ENCODE measurements around the gene THOC7. TPM values are rescaled to one million over a fixed set of nuclear protein-coding genes. Genes with fewer than 3 reads are reported as not detected.

Gene THOC7
- polyA plus RNA-seq, 4 donors = 66.4 to 90.0 (median 76.5) TPM

GRCh38 chr3:63880653-63881052 is 17.0 kb upstream of the THOC7 start:
- DNase-seq (ENCODE audit: low read depth in 4 of 4, low spot score in 2 of 4) = no peak

- no peak for DNase-seq (ENCODE audit: low read depth in 4 of 4, low spot score in 2 of 4)
Measured at GRCh38 chr3:63878394-63879060, 14.9 kb upstream of the THOC7 start.

GRCh38 chr3:63877737-63878393 is 14.3 kb upstream of the THOC7 start:
- no peak for DNase-seq (ENCODE audit: low read depth in 4 of 4, low spot score in 2 of 4)

DNA sequence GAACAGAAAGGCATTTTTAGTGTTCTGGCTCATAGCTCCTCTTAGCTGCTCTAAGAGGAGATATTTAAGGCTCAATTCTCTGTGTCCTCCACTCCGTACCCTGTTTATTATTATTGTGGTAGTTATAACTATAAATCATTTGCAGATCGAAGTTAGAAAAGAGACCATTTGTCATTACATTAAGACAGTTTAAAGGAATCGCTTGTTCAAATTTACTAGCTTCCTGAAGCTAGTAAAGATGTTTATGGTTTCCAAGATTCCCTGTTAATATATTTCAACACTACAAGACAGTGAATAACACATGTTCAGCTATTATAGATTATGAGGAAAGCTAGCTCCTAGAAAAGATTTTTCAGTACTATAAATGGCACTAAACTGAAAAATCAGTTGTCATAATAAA is 12.7 kb upstream of the THOC7 start:
- no peak for DNase-seq (ENCODE audit: low read depth in 4 of 4, low spot score in 2 of 4)

DNA sequence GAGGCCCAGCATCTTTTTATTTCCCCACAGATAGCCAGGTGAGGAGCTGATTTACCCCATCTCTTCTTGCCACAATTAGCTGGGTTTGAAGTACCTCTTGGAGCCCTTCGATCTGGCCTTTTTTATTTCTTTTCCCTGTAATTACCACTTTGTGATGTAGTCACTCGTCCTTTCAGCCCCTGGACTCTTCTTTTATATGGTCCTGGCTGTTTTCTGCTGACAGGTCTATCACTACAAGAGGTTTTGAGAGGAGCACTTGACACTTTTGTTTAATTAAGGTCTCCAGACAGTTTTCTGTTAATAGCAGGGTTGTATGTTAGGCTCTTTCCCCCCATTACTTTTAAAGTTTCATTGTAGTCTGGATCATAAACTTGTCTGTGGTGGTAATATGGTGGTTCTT is 11.9 kb upstream of the THOC7 start:
- DNase-seq (ENCODE audit: low read depth in 4 of 4, low spot score in 2 of 4) = no peak

- no peak for DNase-seq (ENCODE audit: low read depth in 4 of 4, low spot score in 2 of 4)
Measured at GRCh38 chr3:63874769-63875168, 11.2 kb upstream of the THOC7 start.

DNA sequence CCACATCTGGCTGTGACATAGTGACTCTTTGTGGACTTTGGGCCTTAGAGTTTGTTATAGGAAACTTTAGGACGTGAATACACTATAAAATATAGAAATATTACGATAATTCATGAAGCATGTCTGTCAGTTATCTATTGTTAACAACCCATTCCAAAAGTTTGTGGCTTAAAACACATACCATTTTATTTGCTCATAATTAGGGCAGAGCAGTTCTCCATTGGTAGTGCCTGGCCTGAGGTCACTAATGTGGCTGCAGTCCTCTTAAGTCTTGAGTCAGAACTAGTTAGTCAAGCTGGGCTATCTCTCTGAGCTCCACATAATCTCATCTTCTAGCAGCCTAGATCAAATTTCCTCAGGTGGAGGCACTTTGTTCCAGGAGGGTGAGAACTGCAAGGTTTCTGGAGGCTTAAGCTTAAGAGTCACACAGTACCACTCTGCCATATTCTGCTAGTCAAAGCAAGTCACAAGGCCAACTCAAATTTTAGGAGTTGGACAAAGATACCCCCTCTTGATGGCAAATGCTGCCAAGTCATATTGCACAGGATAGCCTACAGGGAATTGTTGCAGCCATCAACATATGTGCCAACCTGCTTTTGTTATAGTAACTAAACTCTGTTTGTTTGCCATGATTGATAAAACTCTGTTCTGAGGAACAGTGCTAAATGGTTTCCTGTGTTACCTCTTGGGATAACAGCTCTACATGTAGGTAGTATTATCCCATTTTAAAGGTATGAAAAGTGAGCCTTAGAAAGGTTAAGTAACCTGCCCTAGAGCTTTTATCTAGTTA is 8.7 kb upstream of the THOC7 start:
- no peak for DNase-seq (ENCODE audit: low read depth in 4 of 4, low spot score in 2 of 4)

GRCh38 chr3:63870615-63871005 is 7.0 kb upstream of the THOC7 start:
- no peak for DNase-seq (ENCODE audit: low read depth in 4 of 4, low spot score in 2 of 4)

GRCh38 chr3:63869940-63870614 is 6.5 kb upstream of the THOC7 start:
- DNase-seq (ENCODE audit: low read depth in 4 of 4, low spot score in 2 of 4) = no peak

DNA sequence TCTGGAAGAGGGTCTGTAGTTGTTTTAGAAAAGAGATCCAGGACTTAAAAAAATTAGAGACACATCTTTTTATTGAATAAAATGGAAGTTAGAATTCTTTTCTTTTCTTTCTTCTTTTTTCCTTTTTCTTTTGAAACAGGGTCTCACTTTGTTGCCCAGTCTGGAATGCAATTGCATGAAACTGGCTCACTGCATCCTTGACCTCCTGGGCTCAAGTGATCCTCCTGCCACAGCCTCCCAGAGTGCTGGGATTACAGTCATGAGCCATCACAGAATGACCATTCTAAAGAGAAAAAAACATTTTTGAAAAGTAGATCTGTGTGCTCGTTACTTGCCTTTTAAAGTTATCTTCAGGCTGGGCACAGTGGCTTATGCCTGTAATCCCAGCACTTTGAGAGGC is 3.6 kb upstream of the THOC7 start:
- DNase-seq (ENCODE audit: low read depth in 4 of 4, low spot score in 2 of 4) = no peak

DNA sequence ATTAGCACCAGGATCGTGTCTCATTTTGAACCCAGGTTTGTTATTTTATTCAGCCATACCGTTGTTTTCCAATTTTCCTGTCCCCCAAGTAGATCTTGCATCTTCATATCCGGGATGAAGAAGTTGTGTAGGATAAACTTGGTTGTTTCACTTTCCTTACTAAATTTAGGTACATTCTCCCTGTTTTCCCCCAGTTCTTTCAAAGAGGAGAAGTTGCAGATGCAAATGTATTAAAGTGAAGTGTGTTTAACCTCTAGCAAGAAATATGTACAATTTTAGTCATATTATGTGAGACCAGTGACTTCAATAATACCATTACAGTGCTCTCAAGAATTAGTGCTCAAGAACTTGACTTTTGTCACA is 1.3 kb upstream of the THOC7 start:
- DNase-seq (ENCODE audit: low read depth in 4 of 4, low spot score in 2 of 4) = no peak

- DNase-seq (ENCODE audit: low read depth in 4 of 4, low spot score in 2 of 4) = peak in 1 of 4 donors; percentile 29
Measured at GRCh38 chr3:63864008-63864964, 681 bp upstream of the THOC7 start.

DNA sequence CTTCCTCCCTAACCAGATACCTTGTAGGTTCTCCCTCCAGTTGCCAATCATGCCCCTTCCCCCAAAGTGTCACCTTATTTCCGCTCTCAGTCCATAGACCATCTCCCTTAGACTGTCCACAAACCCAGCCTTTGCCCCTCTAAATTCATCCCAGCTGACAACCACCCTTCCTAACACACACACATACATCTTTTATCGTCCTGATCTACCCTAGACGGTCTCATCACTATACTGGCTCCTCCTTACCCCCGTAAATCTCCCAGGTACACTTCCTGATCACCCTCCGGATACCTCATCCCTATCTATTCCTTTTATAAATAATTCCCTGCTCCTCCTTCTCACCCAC is 828 bp downstream of the THOC7 start:
- no peak for DNase-seq (ENCODE audit: low read depth in 4 of 4, low spot score in 2 of 4)

- no peak for DNase-seq (ENCODE audit: low read depth in 4 of 4, low spot score in 2 of 4)
Measured at GRCh38 chr3:63861306-63861705, 2.3 kb downstream of the THOC7 start.

- DNase-seq (ENCODE audit: low read depth in 4 of 4, low spot score in 2 of 4) = no peak
Measured at GRCh38 chr3:63860776-63861175, 2.8 kb downstream of the THOC7 start.

DNA sequence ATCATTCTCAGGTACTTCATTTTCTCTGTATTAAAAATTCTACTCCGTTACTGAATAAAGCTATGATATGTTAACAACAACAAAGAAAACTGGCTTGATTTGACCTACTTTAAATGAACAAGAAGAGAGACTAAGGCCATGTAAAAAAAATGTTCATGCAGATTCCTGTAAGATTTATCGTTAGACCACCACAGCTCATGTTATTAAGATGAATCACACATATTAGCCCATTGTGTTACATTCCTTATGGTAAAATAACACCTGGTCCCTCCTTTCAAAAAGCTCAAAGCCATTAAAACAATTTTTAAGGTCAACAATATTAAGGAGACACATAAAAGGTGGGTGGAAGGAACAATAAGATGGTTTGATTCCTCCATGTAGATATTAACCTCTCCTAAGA is 6.3 kb downstream of the THOC7 start:
- DNase-seq (ENCODE audit: low read depth in 4 of 4, low spot score in 2 of 4) = no peak

DNA sequence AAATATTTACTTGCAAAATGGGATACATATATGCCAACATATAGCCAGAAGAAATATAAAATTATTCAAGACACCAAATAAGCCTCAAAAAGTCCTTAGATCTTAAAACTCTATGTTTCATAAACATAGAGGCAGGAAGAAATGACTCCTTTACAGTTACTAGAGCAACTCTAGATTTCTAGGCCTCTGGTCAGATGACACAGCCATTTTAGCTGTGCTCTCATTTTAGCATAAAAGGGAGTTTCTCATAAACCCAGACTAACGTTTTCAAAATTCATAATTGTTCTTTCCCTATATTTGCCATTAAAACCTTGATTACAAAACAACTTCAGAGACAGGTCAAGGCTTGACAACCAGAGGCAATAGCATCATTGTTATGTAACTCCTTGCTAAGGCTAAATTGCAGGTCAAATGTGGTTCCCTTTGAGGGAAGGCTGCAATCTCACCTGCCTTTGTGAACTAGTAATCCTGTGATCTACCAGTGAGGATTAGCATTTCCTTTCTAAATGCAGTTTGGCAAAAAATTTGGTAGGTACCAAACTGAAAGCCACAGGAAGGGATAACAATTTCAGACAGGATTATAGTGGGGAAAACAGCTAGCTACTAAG is 8.2 kb downstream of the THOC7 start:
- DNase-seq (ENCODE audit: low read depth in 4 of 4, low spot score in 2 of 4) = no peak

DNA sequence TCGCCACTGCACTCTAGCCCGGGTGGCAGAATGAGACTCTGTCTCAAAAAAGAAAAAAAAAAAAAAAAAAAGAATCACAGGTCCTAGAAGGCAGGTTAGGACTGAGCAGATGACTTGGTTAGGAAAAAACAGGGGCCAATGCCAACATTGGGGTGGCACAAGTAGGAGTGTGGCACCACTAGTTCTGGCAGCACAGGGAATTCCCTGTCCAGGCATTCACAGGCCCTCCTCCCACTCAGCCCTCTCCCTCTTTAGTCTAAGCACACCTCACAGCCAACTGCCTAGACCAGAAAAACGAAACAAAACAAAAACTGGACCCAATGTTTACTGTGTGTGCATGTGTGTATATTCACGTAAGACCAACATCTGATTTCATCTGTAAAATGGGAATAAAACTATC is 10.5 kb downstream of the THOC7 start:
- DNase-seq (ENCODE audit: low read depth in 4 of 4, low spot score in 2 of 4) = no peak

- DNase-seq (ENCODE audit: low read depth in 4 of 4, low spot score in 2 of 4) = no peak
Measured at GRCh38 chr3:63851287-63851686, 12.3 kb downstream of the THOC7 start.

DNA sequence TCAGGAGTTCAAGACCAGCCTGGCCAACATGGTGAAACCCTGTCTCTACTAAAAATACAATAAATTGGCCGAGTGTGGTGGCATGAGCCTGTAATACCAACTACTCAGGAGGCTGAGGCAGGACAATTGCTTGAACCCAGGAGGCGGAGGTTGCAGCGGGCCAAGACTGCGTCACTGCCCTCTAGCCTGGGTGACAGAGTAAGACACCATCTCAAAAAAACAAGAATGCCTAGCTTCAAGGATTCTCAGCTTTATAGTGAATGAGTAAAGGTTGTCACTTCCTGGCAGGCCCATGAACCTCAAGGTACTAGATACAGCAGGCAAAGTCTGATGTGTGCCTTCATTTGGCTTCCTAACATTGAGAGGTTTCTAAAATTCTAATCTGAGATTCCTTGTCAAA is 14.4 kb downstream of the THOC7 start:
- no peak for DNase-seq (ENCODE audit: low read depth in 4 of 4, low spot score in 2 of 4)
